SK-N-SH treated with all-trans-retinoic acid at 6 μM for 48 hours (cell line): Measurements from ENCODE around the gene PPFIBP1.

Experiments
- ATAC-seq: fragments of 200-7000 bp; cut with Tn5 transposase; 3 replicates; pipeline ENCODE4 v1.9.1; 2020; ENCODE audit warnings: mild to moderate bottlenecking, moderate library complexity
- ARNTL ChIP-seq: fragments of 450-650 bp; formaldehyde crosslinking; IDR thresholded peaks from 2 replicates; pipeline ENCODE4 v1.5.0; 2020; ENCODE audit warnings: low read depth, mild to moderate bottlenecking, moderate library complexity, borderline replicate concordance
- BACH2 ChIP-seq: fragments of 250-450 bp; sonication (Bioruptor Pico); IDR thresholded peaks from 2 replicates; pipeline ENCODE4 v1.9.0; 2021; ENCODE audit warnings: mild to moderate bottlenecking, borderline replicate concordance
- CREB5 ChIP-seq: fragments of 250-450 bp; sonication (Bioruptor Pico); IDR thresholded peaks from 2 replicates; pipeline ENCODE4 v1.5.1; 2020; ENCODE audit warnings: low read depth, mild to moderate bottlenecking, moderate library complexity
- CSDC2 ChIP-seq: fragments of 250-450 bp; sonication (Bioruptor Pico); IDR thresholded peaks from 2 replicates; pipeline ENCODE4 v1.5.0; 2020; ENCODE audit warnings: mild to moderate bottlenecking, moderate library complexity
- CSRNP3 ChIP-seq: fragments of 250-450 bp; sonication (Bioruptor Pico); IDR thresholded peaks from 2 replicates; pipeline ENCODE4 v1.5.1; 2021; ENCODE audit warnings: mild to moderate bottlenecking, moderate library complexity
- ESRRG ChIP-seq: fragments of 250-450 bp; sonication (Bioruptor Pico); IDR thresholded peaks from 2 replicates; pipeline ENCODE4 v1.6.1; 2021; ENCODE audit warnings: mild to moderate bottlenecking
- GLIS3 ChIP-seq: fragments of 250-450 bp; sonication (Bioruptor Pico); IDR thresholded peaks from 2 replicates; pipeline ENCODE4 v1.5.0; 2020; ENCODE audit warnings: mild to moderate bottlenecking, moderate library complexity
- ISL1 ChIP-seq: fragments of 250-450 bp; sonication (Bioruptor Pico); IDR thresholded peaks from 2 replicates; pipeline ENCODE4 v2.1.2; 2022; ENCODE audit warnings: mild to moderate bottlenecking, moderate library complexity
- OSR1 ChIP-seq: fragments of 250-450 bp; sonication (Bioruptor Pico); IDR thresholded peaks from 2 replicates; pipeline ENCODE4 v1.8.0; 2022; ENCODE audit warnings: moderate library complexity, mild to moderate bottlenecking, inconsistent platforms
- PATZ1 ChIP-seq: fragments of 250-450 bp; sonication (Bioruptor Pico); IDR thresholded peaks from 2 replicates; pipeline ENCODE4 v1.8.0; 2020; ENCODE audit warnings: mild to moderate bottlenecking, moderate library complexity, borderline replicate concordance
- POU6F1 ChIP-seq: fragments of 250-450 bp; sonication (Bioruptor Pico); IDR thresholded peaks from 2 replicates; pipeline ENCODE4 v1.8.0; 2021; ENCODE audit warnings: low read depth, mild to moderate bottlenecking, moderate library complexity, borderline replicate concordance
- PPARA ChIP-seq: fragments of 250-450 bp; sonication (Bioruptor Pico); IDR thresholded peaks from 2 replicates; pipeline ENCODE4 v1.5.0; 2020; ENCODE audit warnings: mild to moderate bottlenecking, borderline replicate concordance
- RARB ChIP-seq: fragments of 250-450 bp; sonication (Bioruptor Pico); IDR thresholded peaks from 2 replicates; pipeline ENCODE4 v1.8.0; 2021; ENCODE audit warnings: mild to moderate bottlenecking, moderate library complexity
- SNAI2 ChIP-seq: fragments of 250-450 bp; sonication (Bioruptor Pico); IDR thresholded peaks from 2 replicates; pipeline ENCODE4 v1.5.0; 2020; ENCODE audit warnings: mild to moderate bottlenecking, moderate library complexity
- TCF4 ChIP-seq: fragments of 250-450 bp; sonication (Bioruptor Pico); IDR thresholded peaks from 2 replicates; pipeline ENCODE4 v1.8.0; 2021; ENCODE audit warnings: mild to moderate bottlenecking, moderate library complexity, borderline replicate concordance
- TOX ChIP-seq: fragments of 250-450 bp; sonication (Bioruptor Pico); IDR thresholded peaks from 2 replicates; pipeline ENCODE4 v1.8.0; 2021; ENCODE audit warnings: mild to moderate bottlenecking, moderate library complexity, borderline replicate concordance
- TSHZ2 ChIP-seq: fragments of 250-450 bp; sonication (Bioruptor Pico); IDR thresholded peaks from 2 replicates; pipeline ENCODE4 v1.5.0; 2020; ENCODE audit warnings: mild to moderate bottlenecking, moderate library complexity
- ZC3H10 ChIP-seq: fragments of 250-450 bp; sonication (Bioruptor Pico); IDR thresholded peaks from 2 replicates; pipeline ENCODE4 v1.5.1; 2021; ENCODE audit warnings: mild to moderate bottlenecking, moderate library complexity
- ZFP3 ChIP-seq: fragments of 250-450 bp; sonication (Bioruptor Pico); IDR thresholded peaks from 2 replicates; pipeline ENCODE4 v1.5.0; 2020; ENCODE audit warnings: mild to moderate bottlenecking, moderate library complexity
- ZFP30 ChIP-seq: fragments of 450-650 bp; formaldehyde crosslinking; IDR thresholded peaks from 2 replicates; pipeline ENCODE4 v1.5.0; 2022; ENCODE audit warnings: mild to moderate bottlenecking, moderate library complexity
- ZNF565 ChIP-seq: fragments of 450-650 bp; formaldehyde crosslinking; conservative IDR thresholded peaks from 2 replicates; pipeline ENCODE4 v1.5.0; 2020; ENCODE audit warnings: low read depth, mild to moderate bottlenecking, moderate library complexity
- ZNF70 ChIP-seq: fragments of 450-650 bp; formaldehyde crosslinking; IDR thresholded peaks from 2 replicates; pipeline ENCODE4 v1.5.0; 2020; ENCODE audit warnings: mild to moderate bottlenecking, moderate library complexity
- ZNF8 ChIP-seq: fragments of 450-650 bp; formaldehyde crosslinking; IDR thresholded peaks from 2 replicates; pipeline ENCODE4 v1.5.0; 2020; ENCODE audit warnings: mild to moderate bottlenecking, moderate library complexity

PPFIBP1 gene

GRCh38 chr12:27516625-27517024, 7.4 kb upstream of the PPFIBP1 start:
- TF ChIP-seq TCF4 (no peak), ZFP30 (CRISPR knock-in tag) (no peak)
- TF ChIP-seq, all 23 proteins: peak for 0
- no peak for ATAC-seq

- ATAC-seq: peak; percentile 64
- TF ChIP-seq CREB5 (CRISPR knock-in tag) (no peak), ISL1 (peak; percentile 47), ZFP3 (no peak), ZC3H10 (CRISPR knock-in tag) (peak; percentile 33; the same call in 1 of the 2 replicates)
- TF ChIP-seq, all 23 proteins: peak for 2
These were observed 6.5 kb upstream of the PPFIBP1 start for GRCh38 chr12:27517546-27517945.

- TF ChIP-seq CSRNP3 (peak; percentile 94), GLIS3 (CRISPR knock-in tag) (peak; percentile 54; the same call in 1 of the 2 replicates), ZNF8 (CRISPR knock-in tag) (no peak), TSHZ2 (CRISPR knock-in tag) (peak; percentile 97), ESRRG (CRISPR knock-in tag) (peak; percentile 84; the same call in 1 of the 2 replicates), CSDC2 (CRISPR knock-in tag) (no peak), ZNF70 (CRISPR knock-in tag) (no peak), ZC3H10 (CRISPR knock-in tag) (peak; percentile 3; the same call in 1 of the 2 replicates), CREB5 (CRISPR knock-in tag) (peak; percentile 83), TOX (CRISPR knock-in tag) (0 out of 2 replicates have a peak, but pooled peaks have one; percentile 10), RARB (CRISPR knock-in tag) (no peak), SNAI2 (CRISPR knock-in tag) (peak; percentile 85; the same call in 1 of the 2 replicates), ZNF565 (CRISPR knock-in tag) (no peak), POU6F1 (peak; percentile 26; the same call in 1 of the 2 replicates), ZFP30 (CRISPR knock-in tag) (no peak), BACH2 (CRISPR knock-in tag) (no peak), PPARA (CRISPR knock-in tag) (no peak), TCF4 (peak; percentile 99), ARNTL (CRISPR knock-in tag) (no peak), ZFP3 (no peak), OSR1 (CRISPR knock-in tag) (no peak), ISL1 (peak; percentile 97), PATZ1 (CRISPR knock-in tag) (peak; percentile 88)
- peak; percentile 74 for ATAC-seq
These were observed 5.9 kb upstream of the PPFIBP1 start for GRCh38 chr12:27517961-27518665.
